H9 (cell line): Measurements from ENCODE around the gene CAV3. TPM values are rescaled to one million over a fixed set of nuclear protein-coding genes. Genes with fewer than 3 reads are reported as not detected.

ENCODE experiments used
- DNase-seq: peaks from one replicate; pipeline ENCODE4 v3.0.0-alpha.2; 2017
- H2AFZ ChIP-seq: one replicate; pipeline ENCODE4 v1.6.1; 2013; ENCODE audit warnings: mild to moderate bottlenecking, low read length, control low read depth, moderate library complexity
- H2AK5ac ChIP-seq: 2 replicates; pipeline ENCODE4 v1.6.1; 2013; ENCODE audit warnings: low read length, control low read depth, mixed read lengths; ENCODE audit not compliant: insufficient read length
- H2BK120ac ChIP-seq: one replicate; pipeline ENCODE4 v1.6.1; 2013; ENCODE audit warnings: low read depth, mild to moderate bottlenecking, low read length, control low read depth, inconsistent platforms; ENCODE audit not compliant: poor library complexity, severe bottlenecking
- H2BK12ac ChIP-seq: 2 replicates; pipeline ENCODE4 v1.6.1; 2013; ENCODE audit warnings: low read length, control low read depth, mixed read lengths, low read depth; ENCODE audit not compliant: insufficient read length
- H2BK15ac ChIP-seq: 2 replicates; pipeline ENCODE4 v1.6.1; 2013; ENCODE audit warnings: low read depth, low read length, control low read depth
- H2BK20ac ChIP-seq: one replicate; pipeline ENCODE4 v1.6.1; 2013; ENCODE audit warnings: low read depth, mild to moderate bottlenecking, low read length, control low read depth, inconsistent platforms; ENCODE audit not compliant: poor library complexity, severe bottlenecking
- H2BK5ac ChIP-seq: 2 replicates; pipeline ENCODE4 v1.6.1; 2013; ENCODE audit warnings: low read length, control low read depth, mixed read lengths; ENCODE audit not compliant: insufficient read length
- H3K14ac ChIP-seq: 2 replicates; pipeline ENCODE4 v1.6.1; 2013; ENCODE audit warnings: low read length, control low read depth; ENCODE audit not compliant: insufficient read depth
- H3K18ac ChIP-seq: 2 replicates; pipeline ENCODE4 v1.6.1; 2013; ENCODE audit warnings: low read depth, mild to moderate bottlenecking, mixed read lengths, low read length, control low read depth; ENCODE audit not compliant: insufficient read length
- H3K23ac ChIP-seq: 2 replicates; pipeline ENCODE4 v1.6.1; 2013; ENCODE audit warnings: low read length, control low read depth, mixed read lengths, low read depth; ENCODE audit not compliant: insufficient read length
- H3K23me2 ChIP-seq: 2 replicates; pipeline ENCODE4 v1.6.1; 2013; ENCODE audit warnings: low read depth, mild to moderate bottlenecking, mixed read lengths, low read length, control low read depth; ENCODE audit not compliant: insufficient read length, poor library complexity, severe bottlenecking
- H3K27ac ChIP-seq: 2 replicates; pipeline ENCODE4 v1.5.1; 2013; ENCODE audit warnings: low read length, control low read depth, mixed read lengths, low read depth; ENCODE audit not compliant: insufficient read length
- H3K27me3 ChIP-seq: 2 replicates; pipeline ENCODE4 v1.6.1; 2013; ENCODE audit warnings: low read length, control low read depth, inconsistent platforms; ENCODE audit not compliant: insufficient read depth
- H3K4ac ChIP-seq: 2 replicates; pipeline ENCODE4 v1.6.1; 2013; ENCODE audit warnings: low read depth, mild to moderate bottlenecking, control low read depth, inconsistent platforms, low read length, moderate library complexity
- H3K4me1 ChIP-seq: 2 replicates; pipeline ENCODE4 v1.6.1; 2013; ENCODE audit warnings: low read length, control low read depth, inconsistent platforms; ENCODE audit not compliant: insufficient read depth
- H3K4me2 ChIP-seq: 2 replicates; pipeline ENCODE4 v1.6.1; 2013; ENCODE audit warnings: low read length, control low read depth, mixed read lengths; ENCODE audit not compliant: insufficient read length, insufficient read depth
- H3K56ac ChIP-seq: 2 replicates; pipeline ENCODE4 v1.6.1; 2013; ENCODE audit warnings: low read depth, mild to moderate bottlenecking, mixed read lengths, low read length, control low read depth; ENCODE audit not compliant: insufficient read length
- H3K79me1 ChIP-seq: 2 replicates; pipeline ENCODE4 v1.6.1; 2013; ENCODE audit warnings: low read depth, mild to moderate bottlenecking, moderate library complexity, low read length, control low read depth, inconsistent platforms; ENCODE audit not compliant: insufficient read depth, poor library complexity, severe bottlenecking
- H3K79me2 ChIP-seq: 2 replicates; pipeline ENCODE4 v1.6.1; 2013; ENCODE audit warnings: low read length, control low read depth, inconsistent platforms; ENCODE audit not compliant: insufficient read depth
- H3K9ac ChIP-seq: 2 replicates; pipeline ENCODE4 v1.6.1; 2013; ENCODE audit warnings: low read length, control low read depth, mixed read lengths; ENCODE audit not compliant: insufficient read length; ENCODE audit errors: extremely low read depth
- H3K9me3 ChIP-seq: one replicate; pipeline ENCODE4 v1.6.1; 2013; ENCODE audit warnings: low read depth, low read length, inconsistent platforms; ENCODE audit not compliant: control insufficient read depth
- H3T11ph ChIP-seq: one replicate; pipeline ENCODE4 v1.6.1; 2013; ENCODE audit warnings: mild to moderate bottlenecking, low read length, control low read depth, inconsistent platforms
- H4K20me1 ChIP-seq: one replicate; pipeline ENCODE4 v1.6.1; 2013; ENCODE audit not compliant: control insufficient read depth, insufficient read length, insufficient read depth
- H4K5ac ChIP-seq: 2 replicates; pipeline ENCODE4 v1.6.1; 2013; ENCODE audit warnings: low read depth, mild to moderate bottlenecking, mixed read lengths, low read length, control low read depth; ENCODE audit not compliant: insufficient read length
- H4K8ac ChIP-seq: replicated peaks from 2 replicates; pipeline ENCODE4 v1.6.1; 2013; ENCODE audit warnings: low read length, control low read depth, mixed read lengths, low read depth; ENCODE audit not compliant: insufficient read length
- H4K91ac ChIP-seq: 2 replicates; pipeline ENCODE4 v1.6.1; 2013; ENCODE audit warnings: low read depth, mild to moderate bottlenecking, moderate library complexity, mixed read lengths, low read length, control low read depth; ENCODE audit not compliant: insufficient read length
- H3K27ac Mint-ChIP-seq, 3 experiments: 2 replicates in 2 of 3; 3 replicates in 1 of 3; pipeline ENCODE4 v1.8.0; 2020 to 2021; ENCODE audit warnings: mixed read lengths in 3 of 3, mild to moderate bottlenecking in 1 of 3, moderate library complexity in 1 of 3
- H3K27me3 Mint-ChIP-seq: 2 replicates; pipeline ENCODE4 v1.8.0; 2021; ENCODE audit warnings: low read depth, mild to moderate bottlenecking, moderate library complexity, mixed read lengths
- H3K36me3 Mint-ChIP-seq, 3 experiments: 2 replicates in 2 of 3; 3 replicates in 1 of 3; pipeline ENCODE4 v1.8.0; 2020 to 2021; ENCODE audit warnings: low read depth in 3 of 3, mixed read lengths in 3 of 3; ENCODE audit not compliant: insufficient read depth in 1 of 3
- H3K4me1 Mint-ChIP-seq, 2 experiments: 2 replicates each; pipeline ENCODE4 v1.8.0; 2020; ENCODE audit warnings: mixed read lengths in 2 of 2
- H3K4me3 Mint-ChIP-seq, 2 experiments: 2 replicates in 1 of 2; 3 replicates in 1 of 2; pipeline ENCODE4 v1.8.0; 2020 to 2021; ENCODE audit warnings: mild to moderate bottlenecking in 2 of 2, mixed read lengths in 2 of 2, moderate library complexity in 1 of 2
- H3K9me3 Mint-ChIP-seq, 2 experiments: 2 replicates in 1 of 2; 3 replicates in 1 of 2; pipeline ENCODE4 v1.8.0; 2020; ENCODE audit warnings: mild to moderate bottlenecking in 2 of 2, mixed read lengths in 2 of 2, moderate library complexity in 1 of 2
- WGBS: extraction: QIAGEN DNeasy Blood & Tissue Kit; methylation state at CpG from one replicate; pipeline ENCODE4 v1.1.7; 2013; ENCODE audit warnings: missing lambda C conversion rate, low lambda C conversion rate, mixed read lengths; ENCODE audit not compliant: insufficient read length; ENCODE audit errors: extremely low coverage; 5-methylcytosine and 5-hydroxymethylcytosine counted together
- total RNA-seq: library from RNA; stranded (reverse); gene quantifications from 2 replicates; pipeline ENCODE4 v1.2.1, GENCODE V29; 2021
- TF ChIP-seq, protein P1 (sequence below): fragments of 200-600 bp; sonication (generic); conservative IDR thresholded peaks from 3 replicates; pipeline ENCODE4 v1.8.0; 2021; ENCODE audit warnings: antibody characterized with exemption, mild to moderate bottlenecking

The CAV3 gene
- total RNA-seq, 1 experiment from 2014 or later, result not detected

DNA sequence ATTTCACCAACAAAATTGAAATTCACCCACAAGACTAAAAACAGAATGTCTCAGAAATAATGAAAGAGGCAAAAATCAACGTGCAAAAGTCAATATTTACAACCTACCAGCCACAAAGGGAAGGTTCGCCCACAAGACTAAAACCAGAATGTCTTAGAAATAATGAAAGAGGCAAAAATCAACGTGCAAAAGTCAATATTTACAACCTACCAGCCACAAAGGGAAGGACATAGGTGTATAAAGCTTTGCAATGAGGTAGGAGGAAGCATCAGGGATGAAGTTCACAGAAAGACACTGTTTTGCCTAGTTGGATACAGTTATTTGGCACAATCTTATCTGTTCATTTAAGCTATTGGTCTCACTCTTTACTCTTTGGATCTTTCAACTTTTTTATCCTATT lies 21.5 kb downstream of the CAV3 start:
- WGBS, result no CpG with 5 or more reads among the region's 3 CpGs
- Histone ChIP-seq H2BK20ac (no peak overlapping the region), H3K18ac (no peak overlapping the region), H2BK15ac (no peak overlapping the region), H3K79me2 (no peaks in the 10 kb centered on the region), H2BK120ac (no peak overlapping the region), H2AFZ (no peak overlapping the region), H3K9me3 (no peaks in the 10 kb centered on the region), H3K4ac (no peak overlapping the region), H3K9ac (no peak overlapping the region), H2BK5ac (no peak overlapping the region), H3K79me1 (no peaks in the 10 kb centered on the region), H3K4me1 (no peaks in the 10 kb centered on the region), H3K14ac (no peak overlapping the region), H4K5ac (no peak overlapping the region), H3K56ac (no peak overlapping the region), H4K91ac (no peak overlapping the region), H2AK5ac (no peak overlapping the region), H3K23me2 (no peaks in the 10 kb centered on the region), H4K8ac (no peak overlapping the region), H3K23ac (no peak overlapping the region), H3K27me3 (no peaks in the 10 kb centered on the region), H2BK12ac (no peak overlapping the region), H3K27ac (no peak overlapping the region), H4K20me1 (no peaks in the 10 kb centered on the region), H3T11ph (no peak overlapping the region), H3K4me2 (no peak overlapping the region)
- Mint-ChIP-seq H3K27me3 (peaks cover 26% of the 10 kb centered on the region), H3K4me3 (no peak overlapping the region), H3K4me1 (peaks cover 3 to 7% of the 10 kb centered on the region in 2 experiments), H3K27ac (no peak overlapping the region), H3K9me3 (no peaks in the 10 kb centered on the region; a peak in 1 of 5 replicates), H3K36me3 (no peaks in the 10 kb centered on the region)
- TF ChIP-seq, protein P1, sequence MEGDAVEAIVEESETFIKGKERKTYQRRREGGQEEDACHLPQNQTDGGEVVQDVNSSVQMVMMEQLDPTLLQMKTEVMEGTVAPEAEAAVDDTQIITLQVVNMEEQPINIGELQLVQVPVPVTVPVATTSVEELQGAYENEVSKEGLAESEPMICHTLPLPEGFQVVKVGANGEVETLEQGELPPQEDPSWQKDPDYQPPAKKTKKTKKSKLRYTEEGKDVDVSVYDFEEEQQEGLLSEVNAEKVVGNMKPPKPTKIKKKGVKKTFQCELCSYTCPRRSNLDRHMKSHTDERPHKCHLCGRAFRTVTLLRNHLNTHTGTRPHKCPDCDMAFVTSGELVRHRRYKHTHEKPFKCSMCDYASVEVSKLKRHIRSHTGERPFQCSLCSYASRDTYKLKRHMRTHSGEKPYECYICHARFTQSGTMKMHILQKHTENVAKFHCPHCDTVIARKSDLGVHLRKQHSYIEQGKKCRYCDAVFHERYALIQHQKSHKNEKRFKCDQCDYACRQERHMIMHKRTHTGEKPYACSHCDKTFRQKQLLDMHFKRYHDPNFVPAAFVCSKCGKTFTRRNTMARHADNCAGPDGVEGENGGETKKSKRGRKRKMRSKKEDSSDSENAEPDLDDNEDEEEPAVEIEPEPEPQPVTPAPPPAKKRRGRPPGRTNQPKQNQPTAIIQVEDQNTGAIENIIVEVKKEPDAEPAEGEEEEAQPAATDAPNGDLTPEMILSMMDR, result no peak
- DNase-seq, result no peak
